GM21381 (cell line): ENCODE data around the gene GNPDA2.
A peak's percentile ranks its signal among the peaks of the same experiment; 100 is the strongest.
"Not testable (repeated sequence)": the region's sequence is repeated elsewhere in the genome, so short reads cannot be mapped to it uniquely, and the experiment has no call there.

Source experiments
- ATAC-seq: cut with Tn5 transposase; IDR thresholded peaks from one replicate; pipeline ENCODE4 v1.9.1; 2021; ENCODE audit warnings: mild to moderate bottlenecking, moderate library complexity; ENCODE audit not compliant: unreplicated experiment

GNPDA2 gene

DNA sequence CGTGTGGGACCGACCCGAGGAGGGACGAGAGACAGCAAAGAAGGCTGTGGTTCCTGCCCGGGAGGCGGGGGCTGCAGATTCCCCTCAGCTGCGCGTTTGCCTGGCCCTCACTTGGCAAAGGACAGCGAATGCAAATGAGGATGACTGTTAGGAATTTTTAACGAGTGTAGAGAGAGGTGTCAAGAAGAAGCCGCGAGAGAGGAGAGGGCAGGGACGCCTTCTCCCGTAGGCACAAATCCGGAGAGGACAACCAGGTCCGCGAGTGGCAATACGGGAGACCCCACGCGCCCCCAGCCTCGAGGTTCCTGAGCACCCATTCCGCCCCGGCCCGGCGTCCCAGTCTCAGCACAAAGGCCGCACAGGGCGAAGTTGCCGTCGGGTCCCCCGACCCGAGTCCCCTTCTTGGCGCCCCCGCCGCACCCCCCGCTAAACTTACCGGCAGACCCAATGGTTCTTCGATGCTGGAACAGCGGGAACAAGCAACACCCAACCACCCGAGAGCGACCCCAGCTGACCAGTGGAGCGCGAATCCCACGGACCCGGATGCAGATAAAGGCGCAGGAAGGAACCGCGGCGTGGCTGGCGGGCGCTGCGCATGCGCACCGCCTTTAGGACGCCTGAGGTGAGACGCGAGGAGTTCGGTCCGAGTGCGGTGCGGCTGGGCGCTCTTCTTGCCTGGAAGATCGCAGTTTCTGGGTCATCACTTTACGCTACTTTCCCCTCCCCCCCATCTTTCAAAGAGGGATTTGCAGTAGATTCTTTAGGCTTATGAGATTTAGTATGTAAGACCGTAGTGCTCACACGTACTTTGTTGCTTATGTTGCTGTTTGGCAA, at the start of gene GNPDA2:
TSS of gene GNPDA2 (minus strand) at position 519 of the 834 bp plus-strand sequence. CDS start 4,349 bp downstream, outside the sequence.
- ATAC-seq, result peak; percentile 95

- no peak for ATAC-seq
These were observed 46.0 kb upstream of the GNPDA2 start for GRCh38 chr4:44772340-44772739.

- ATAC-seq, result no peak
These were observed 45.4 kb upstream of the GNPDA2 start for GRCh38 chr4:44771789-44772188.

- no peak for ATAC-seq
These were observed 40.1 kb upstream of the GNPDA2 start for GRCh38 chr4:44766453-44766852.

DNA sequence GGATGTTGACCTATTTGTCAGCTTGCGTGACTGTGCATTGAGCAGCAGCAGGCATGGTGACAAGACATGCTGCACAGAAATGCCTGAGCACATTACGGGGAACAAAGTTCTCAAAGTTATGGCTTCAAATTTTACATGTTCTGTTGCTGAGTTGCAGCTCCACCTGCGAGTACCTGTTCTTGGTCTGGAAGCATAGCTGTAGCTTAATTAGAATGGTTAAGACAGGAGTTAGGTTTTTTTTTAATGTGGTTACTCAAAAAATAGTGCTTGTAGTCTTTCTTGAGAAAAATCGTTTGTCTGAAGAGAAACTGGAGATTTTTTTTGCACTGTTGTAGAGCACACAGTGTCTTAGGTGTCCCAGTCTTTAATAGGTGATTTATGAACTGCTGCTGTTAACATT, 38.8 kb upstream of the GNPDA2 start:
- no peak for ATAC-seq

DNA sequence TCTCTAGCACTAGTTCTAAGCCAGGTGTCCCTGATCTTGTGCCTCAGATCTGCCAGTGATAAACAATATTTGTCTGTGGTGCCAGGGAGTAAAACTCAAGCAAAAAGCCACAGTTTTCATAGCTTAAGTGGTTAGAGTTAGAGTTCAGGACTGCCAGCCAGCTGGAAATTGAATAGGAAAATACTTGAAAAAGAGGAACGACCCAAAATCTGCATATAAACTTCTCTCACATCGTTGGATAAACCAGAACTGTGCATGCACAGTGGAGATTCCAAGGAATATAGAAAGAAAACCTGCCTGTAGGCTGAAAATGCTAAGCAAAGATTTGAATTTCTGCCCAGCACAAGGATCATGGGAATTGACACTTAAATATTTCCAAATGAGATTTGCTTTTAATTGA, 35.0 kb upstream of the GNPDA2 start:
- no peak for ATAC-seq

GRCh38 chr4:44760142-44760898, 34.0 kb upstream of the GNPDA2 start:
- ATAC-seq, result no peak

GRCh38 chr4:44756559-44756958, 30.2 kb upstream of the GNPDA2 start:
- no peak for ATAC-seq

GRCh38 chr4:44740201-44740600, 13.8 kb upstream of the GNPDA2 start:
- ATAC-seq, result no peak

GRCh38 chr4:44738615-44739014, 12.3 kb upstream of the GNPDA2 start:
- peak; percentile 58 for ATAC-seq

GRCh38 chr4:44736900-44737299, 10.5 kb upstream of the GNPDA2 start:
- no peak for ATAC-seq

GRCh38 chr4:44728694-44729093, 2.3 kb upstream of the GNPDA2 start:
- ATAC-seq, result not testable (repeated sequence)

GRCh38 chr4:44727471-44727870, 1.1 kb upstream of the GNPDA2 start:
- ATAC-seq, result no peak

GRCh38 chr4:44725726-44726037, 674 bp downstream of the GNPDA2 start:
- ATAC-seq, result no peak

DNA sequence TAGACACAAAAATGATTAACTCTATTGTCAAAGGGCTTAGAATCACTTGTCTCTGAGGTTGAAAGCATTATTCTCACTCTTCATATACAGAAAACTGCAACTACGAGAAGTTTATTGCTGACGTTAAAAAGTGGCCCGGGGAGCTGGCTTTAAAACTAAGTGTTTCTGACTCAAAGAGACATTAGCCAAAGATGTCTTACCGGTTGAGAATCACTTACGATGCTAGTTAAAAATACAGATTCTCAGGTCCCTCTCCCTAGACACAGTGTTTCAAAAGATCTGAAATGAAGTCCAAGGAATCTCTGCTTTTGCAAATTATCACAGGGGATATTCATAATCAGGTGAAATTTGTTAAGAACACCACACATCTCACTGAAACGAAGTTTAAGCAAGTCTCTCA, 1.2 kb downstream of the GNPDA2 start:
- ATAC-seq, result no peak

DNA sequence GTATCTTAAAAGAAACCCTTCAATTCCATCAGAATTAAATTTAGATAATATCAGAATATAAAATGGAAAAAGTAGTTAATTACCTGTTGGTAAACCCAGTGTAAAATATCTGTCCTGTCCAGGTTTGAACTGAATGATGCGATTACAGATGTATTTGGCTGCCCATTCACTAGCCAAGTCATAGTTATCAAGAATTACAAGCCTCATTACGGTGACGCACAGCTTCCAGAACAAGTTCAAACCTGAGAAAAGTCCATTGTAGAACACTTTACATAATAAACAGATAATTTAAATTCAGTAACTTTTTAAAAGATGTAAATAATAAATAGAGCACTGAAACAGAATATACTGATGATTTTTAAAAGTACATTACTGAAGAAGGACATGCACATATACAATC, 4.4 kb downstream of the GNPDA2 start:
- no peak for ATAC-seq

DNA sequence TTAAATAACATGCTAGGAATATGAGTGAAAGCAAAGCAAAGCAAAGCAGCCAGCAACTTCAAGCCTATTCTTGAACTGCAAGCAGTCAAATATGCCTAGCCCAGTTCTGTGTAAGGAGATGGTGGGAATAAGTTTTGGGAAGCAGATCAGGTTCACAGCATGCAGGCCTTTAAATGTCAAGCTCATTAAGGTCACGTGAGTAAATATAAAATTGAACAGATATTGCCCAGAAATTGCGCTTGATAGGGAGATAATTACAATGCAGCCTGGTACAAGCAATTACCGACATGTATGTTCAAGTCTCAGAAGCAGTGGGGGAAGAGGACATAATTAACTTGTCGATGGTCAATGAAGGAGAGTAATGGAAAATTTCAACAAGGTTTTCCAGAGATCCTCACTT, 6.0 kb downstream of the GNPDA2 start:
- no peak for ATAC-seq

GRCh38 chr4:44716597-44716996, 9.8 kb downstream of the GNPDA2 start:
- ATAC-seq, result no peak

DNA sequence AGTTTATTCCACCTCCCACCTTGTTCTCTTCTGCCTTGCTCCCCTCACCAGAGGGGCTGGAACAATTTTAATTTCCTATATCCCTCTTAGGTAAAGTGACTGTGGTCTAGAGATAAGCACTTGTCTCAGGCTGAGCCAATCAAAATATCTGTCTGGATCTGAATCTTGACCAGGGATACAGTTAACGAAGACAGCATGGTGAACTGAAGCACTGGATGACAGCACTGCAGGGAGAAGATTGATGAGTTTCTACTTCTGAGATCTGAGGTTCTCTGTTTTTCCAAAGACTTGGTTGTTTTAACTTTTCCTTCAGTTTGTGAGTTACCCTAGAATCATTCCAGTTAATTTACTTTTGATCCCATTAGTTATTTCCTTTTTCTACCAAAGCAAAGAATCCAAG, 13.2 kb downstream of the GNPDA2 start:
- ATAC-seq, result no peak

DNA sequence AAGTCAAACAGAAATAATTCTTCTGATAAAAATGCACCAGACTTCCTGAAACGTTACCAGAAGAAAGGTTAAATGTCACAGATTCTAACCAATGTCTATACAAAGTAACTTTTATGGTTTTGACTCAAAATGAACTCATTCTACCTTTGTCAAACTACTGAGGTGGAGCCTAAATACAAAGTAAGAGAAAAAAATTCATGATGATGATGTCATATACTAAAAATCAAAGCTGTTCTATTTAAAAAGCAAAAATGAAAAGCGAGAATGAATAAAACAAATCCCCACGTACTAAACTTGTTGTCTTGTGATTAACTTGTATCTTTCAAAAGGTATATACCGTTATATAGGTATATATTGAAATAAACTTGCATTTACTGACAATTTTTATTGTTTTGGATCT, 21.7 kb downstream of the GNPDA2 start:
- no peak for ATAC-seq

DNA sequence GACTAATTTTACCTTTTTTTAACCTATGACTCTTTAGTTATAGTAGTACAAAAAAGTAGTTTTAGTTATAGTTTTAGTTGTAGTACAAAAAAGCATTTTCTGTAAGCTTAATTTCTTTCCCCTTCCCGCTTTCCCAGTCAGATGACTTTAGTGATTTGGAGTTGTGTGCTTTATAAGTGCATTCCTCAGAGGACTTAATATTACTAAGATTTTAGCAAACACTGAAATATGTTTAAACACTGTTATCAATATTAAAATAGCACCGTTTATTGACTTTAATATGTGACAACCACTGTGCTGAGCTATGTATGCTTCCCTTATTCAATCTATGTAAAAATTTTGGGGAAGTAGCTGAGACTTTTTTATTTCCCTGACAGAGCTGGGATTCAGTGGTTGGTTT, 25.3 kb downstream of the GNPDA2 start:
- no peak for ATAC-seq

DNA sequence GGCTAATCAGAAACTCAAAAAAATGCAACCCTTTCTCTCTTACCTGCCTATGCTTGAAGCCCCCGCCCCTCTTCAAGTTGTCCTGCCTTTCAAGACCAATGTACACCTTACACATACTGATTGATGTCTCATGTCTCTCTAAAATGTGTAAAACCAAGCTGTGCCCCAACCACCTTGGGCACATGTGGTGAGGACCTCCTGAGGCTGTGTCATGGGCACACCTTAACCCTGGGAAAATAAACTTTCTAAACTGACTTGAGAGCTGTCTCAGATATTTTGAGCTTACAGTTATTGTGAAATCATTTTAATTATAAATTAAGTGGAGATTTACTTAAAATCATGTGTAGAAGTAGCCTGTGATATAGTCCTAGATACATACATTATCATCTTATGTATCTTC, 25.9 kb downstream of the GNPDA2 start:
- ATAC-seq, result no peak
